ENCODE data around the gene TTC5. TPM values are rescaled to one million over a fixed set of nuclear protein-coding genes. Genes with fewer than 3 reads are reported as not detected.
A peak's percentile ranks its signal among the peaks of the same experiment; 100 is the strongest.

The TTC5 gene
- total RNA-seq, 1 donor from 2014 or later: 26.1 TPM

GRCh38 chr14:20333494-20333841, 27.7 kb upstream of the TTC5 start:
- no peaks in the 10 kb centered on the region for H3K9me3 Mint-ChIP-seq (ENCODE audit: unreplicated experiment)
- Histone ChIP-seq H2AFZ (ENCODE audit: low read depth, low read length) (peak overlapping the region; percentile 72), H3K27me3 (ENCODE audit: insufficient read depth, low read length) (no peaks in the 10 kb centered on the region), H3K9me3 (ENCODE audit: insufficient read depth, low read depth, low read length) (no peaks in the 10 kb centered on the region), H3K4me2 (ENCODE audit: low read length) (peak overlapping the region; percentile 89), H4K20me1 (ENCODE audit: insufficient read depth, low read length) (peaks cover 26% of the 10 kb centered on the region), H3K4me3 (ENCODE audit: insufficient read depth, low read depth, low read length) (peak overlapping the region; percentile 84), H3K79me2 (ENCODE audit: insufficient read depth, low read length) (peaks cover 51% of the 10 kb centered on the region), H3K4me1 (ENCODE audit: insufficient read depth, low read length) (peaks cover 6% of the 10 kb centered on the region), H3K27ac (ENCODE audit: low read depth, low read length) (peak overlapping the region; percentile 34), H3K9ac (ENCODE audit: low read length) (peak overlapping the region; percentile 89), H3K36me3 (ENCODE audit: insufficient read depth, low read length) (peaks cover 9% of the 10 kb centered on the region)
- H3K27ac Mint-ChIP-seq (ENCODE audit: unreplicated experiment): peak overlapping the region; percentile 90
- no peak for DNase-seq (ENCODE audit: low read depth)
- no peaks in the 10 kb centered on the region for H3K27me3 Mint-ChIP-seq (ENCODE audit: low read depth, unreplicated experiment)
- no peak for TF ChIP-seq CTCF (IDR thresholded peaks at IDR 0.05; ENCODE audit: insufficient read depth, low read depth, low read length)
- no peak for TF ChIP-seq EZH2 (IDR thresholded peaks at IDR 0.05; ENCODE audit: insufficient read depth, low read length)
- no peaks in the 10 kb centered on the region for H3K36me3 Mint-ChIP-seq (ENCODE audit: low read depth, unreplicated experiment)
- peak overlapping the region; percentile 97 for H3K4me3 Mint-ChIP-seq (ENCODE audit: unreplicated experiment)
- peaks cover 10% of the 10 kb centered on the region for H3K4me1 Mint-ChIP-seq (ENCODE audit: low read depth, unreplicated experiment)
- FAIRE-seq: no peak

- Histone ChIP-seq H3K4me3 (ENCODE audit: insufficient read depth, low read depth, low read length) (peak within 1 kb of the TSS; percentile 84), H3K36me3 (ENCODE audit: insufficient read depth, low read length) (peaks cover 10% of the 10 kb centered on the region), H3K4me2 (ENCODE audit: low read length) (peak within 1 kb of the TSS; percentile 89), H3K27me3 (ENCODE audit: insufficient read depth, low read length) (no peaks in the 10 kb centered on the region), H3K9ac (ENCODE audit: low read length) (peak within 1 kb of the TSS; percentile 89), H2AFZ (ENCODE audit: low read depth, low read length) (peak within 1 kb of the TSS; percentile 72), H3K9me3 (ENCODE audit: insufficient read depth, low read depth, low read length) (no peaks in the 10 kb centered on the region), H4K20me1 (ENCODE audit: insufficient read depth, low read length) (peaks cover 30% of the 10 kb centered on the region), H3K79me2 (ENCODE audit: insufficient read depth, low read length) (peaks cover 56% of the 10 kb centered on the region), H3K4me1 (ENCODE audit: insufficient read depth, low read length) (peaks cover 6% of the 10 kb centered on the region), H3K27ac (ENCODE audit: low read depth, low read length) (peak within 1 kb of the TSS; percentile 60)
- TF ChIP-seq CTCF (IDR thresholded peaks at IDR 0.05; ENCODE audit: insufficient read depth, low read depth, low read length) (no peak), EZH2 (IDR thresholded peaks at IDR 0.05; ENCODE audit: insufficient read depth, low read length) (no peak)
- Mint-ChIP-seq H3K27me3 (ENCODE audit: low read depth, unreplicated experiment) (no peaks in the 10 kb centered on the region), H3K36me3 (ENCODE audit: low read depth, unreplicated experiment) (no peaks in the 10 kb centered on the region), H3K9me3 (ENCODE audit: unreplicated experiment) (no peaks in the 10 kb centered on the region), H3K4me3 (ENCODE audit: unreplicated experiment) (peak within 1 kb of the TSS; percentile 97), H3K27ac (ENCODE audit: unreplicated experiment) (peak within 1 kb of the TSS; percentile 90), H3K4me1 (ENCODE audit: low read depth, unreplicated experiment) (peaks cover 10% of the 10 kb centered on the region)
- FAIRE-seq (peak; percentile 82), DNase-seq (ENCODE audit: low read depth) (peak; percentile 94)
Observed at GRCh38 chr14:20332788-20333493, 27.2 kb upstream of the TTC5 start, which contains the start of gene CCNB1IP1. CCNB1IP1 (minus strand) TSS chr14:20333279; CDS start chr14:20316523, 16,756 bp downstream.

GRCh38 chr14:20332431-20332787, 26.7 kb upstream of the TTC5 start:
- DNase-seq (ENCODE audit: low read depth) (no peak), FAIRE-seq (no peak)
- no peaks in the 10 kb centered on the region for H3K9me3 Mint-ChIP-seq (ENCODE audit: unreplicated experiment)
- H3K36me3 Mint-ChIP-seq (ENCODE audit: low read depth, unreplicated experiment): no peaks in the 10 kb centered on the region
- peak overlapping the region; percentile 60 for H3K27ac ChIP-seq (ENCODE audit: low read depth, low read length)
- peaks cover 6% of the 10 kb centered on the region for H3K4me1 ChIP-seq (ENCODE audit: insufficient read depth, low read length)
- peak overlapping the region; percentile 89 for H3K4me2 ChIP-seq (ENCODE audit: low read length)
- H3K27me3 ChIP-seq (ENCODE audit: insufficient read depth, low read length): no peaks in the 10 kb centered on the region
- H2AFZ ChIP-seq (ENCODE audit: low read depth, low read length): peak overlapping the region; percentile 72
- peak overlapping the region; percentile 84 for H3K4me3 ChIP-seq (ENCODE audit: insufficient read depth, low read depth, low read length)
- H4K20me1 ChIP-seq (ENCODE audit: insufficient read depth, low read length): peaks cover 36% of the 10 kb centered on the region
- peaks cover 12% of the 10 kb centered on the region for H3K36me3 ChIP-seq (ENCODE audit: insufficient read depth, low read length)
- peak overlapping the region; percentile 90 for H3K27ac Mint-ChIP-seq (ENCODE audit: unreplicated experiment)
- H3K4me1 Mint-ChIP-seq (ENCODE audit: low read depth, unreplicated experiment): peaks cover 12% of the 10 kb centered on the region
- TF ChIP-seq CTCF (IDR thresholded peaks at IDR 0.05; ENCODE audit: insufficient read depth, low read depth, low read length) (no peak), EZH2 (IDR thresholded peaks at IDR 0.05; ENCODE audit: insufficient read depth, low read length) (no peak)
- peak overlapping the region; percentile 97 for H3K4me3 Mint-ChIP-seq (ENCODE audit: unreplicated experiment)
- no peaks in the 10 kb centered on the region for H3K27me3 Mint-ChIP-seq (ENCODE audit: low read depth, unreplicated experiment)
- H3K79me2 ChIP-seq (ENCODE audit: insufficient read depth, low read length): peaks cover 62% of the 10 kb centered on the region
- H3K9ac ChIP-seq (ENCODE audit: low read length): peak overlapping the region; percentile 89
- H3K9me3 ChIP-seq (ENCODE audit: insufficient read depth, low read depth, low read length): no peaks in the 10 kb centered on the region
